OCI-LY3 (cell line): ENCODE measurements around the gene SLC49A4.

ENCODE experiments used
- CTCF ChIP-seq: fragments of 200-600, 300-600 bp; sonication (generic); IDR thresholded peaks from 2 replicates; pipeline ENCODE4 v1.5.1; 2014; ENCODE audit warnings: antibody characterized with exemption, low read length, low read depth
- EZH2phosphoT487 ChIP-seq: fragments of 200-600 bp; shearing (Covaris generic); IDR thresholded peaks from 2 replicates; pipeline ENCODE4 v1.6.1; 2018; ENCODE audit warnings: antibody characterized with exemption, mixed run types, low read depth

- TF ChIP-seq EZH2phosphoT487 = no peak
- no peak for TF ChIP-seq CTCF
Observed at GRCh38 chr3:122873741-122874515, 79.1 kb downstream of the SLC49A4 start.
